NCI-H2196 (cell line): ENCODE measurements around the gene SKA1.
"Not testable (repeated sequence)": the region's sequence is repeated elsewhere in the genome, so short reads cannot be mapped to it uniquely, and the experiment has no call there.

Experiments used
- DNase-seq: peaks from one replicate; lab custom pipeline; 2025; ENCODE audit not compliant: unreplicated experiment; lab: John Stamatoyannopoulos, UW

Gene SKA1

DNA sequence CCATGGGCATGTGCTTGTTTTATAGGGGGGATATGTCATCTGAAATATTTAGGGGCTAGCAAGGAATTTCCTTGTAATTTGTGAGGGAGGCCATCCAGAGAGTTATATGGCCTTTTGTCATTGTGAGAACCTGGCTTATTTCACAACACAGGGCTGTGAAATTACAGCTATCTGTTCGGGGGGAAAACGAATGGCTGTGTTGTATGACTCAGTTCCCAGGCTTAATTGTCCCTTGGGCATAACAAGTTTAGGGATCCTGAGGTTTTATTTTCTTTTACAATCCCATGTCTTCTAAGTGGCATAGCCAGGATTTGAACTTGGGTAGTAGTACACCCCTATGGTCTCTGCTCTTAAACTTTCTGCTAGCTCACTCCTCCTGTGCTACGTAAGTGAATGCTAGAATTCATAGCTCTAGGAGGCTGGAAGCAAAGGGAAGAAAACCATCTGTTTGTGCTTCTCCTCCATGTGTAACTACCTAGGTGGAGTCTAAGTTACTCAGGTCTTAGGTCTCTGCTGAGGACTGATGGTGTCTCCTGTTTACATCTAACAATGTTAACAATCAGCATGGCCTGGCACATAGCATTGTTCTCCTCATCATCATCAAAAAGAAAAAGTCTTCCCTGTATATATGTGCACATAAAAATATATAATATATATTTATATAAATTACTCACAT, 53.8 kb downstream of the SKA1 start:
- DNase-seq = no peak

DNA sequence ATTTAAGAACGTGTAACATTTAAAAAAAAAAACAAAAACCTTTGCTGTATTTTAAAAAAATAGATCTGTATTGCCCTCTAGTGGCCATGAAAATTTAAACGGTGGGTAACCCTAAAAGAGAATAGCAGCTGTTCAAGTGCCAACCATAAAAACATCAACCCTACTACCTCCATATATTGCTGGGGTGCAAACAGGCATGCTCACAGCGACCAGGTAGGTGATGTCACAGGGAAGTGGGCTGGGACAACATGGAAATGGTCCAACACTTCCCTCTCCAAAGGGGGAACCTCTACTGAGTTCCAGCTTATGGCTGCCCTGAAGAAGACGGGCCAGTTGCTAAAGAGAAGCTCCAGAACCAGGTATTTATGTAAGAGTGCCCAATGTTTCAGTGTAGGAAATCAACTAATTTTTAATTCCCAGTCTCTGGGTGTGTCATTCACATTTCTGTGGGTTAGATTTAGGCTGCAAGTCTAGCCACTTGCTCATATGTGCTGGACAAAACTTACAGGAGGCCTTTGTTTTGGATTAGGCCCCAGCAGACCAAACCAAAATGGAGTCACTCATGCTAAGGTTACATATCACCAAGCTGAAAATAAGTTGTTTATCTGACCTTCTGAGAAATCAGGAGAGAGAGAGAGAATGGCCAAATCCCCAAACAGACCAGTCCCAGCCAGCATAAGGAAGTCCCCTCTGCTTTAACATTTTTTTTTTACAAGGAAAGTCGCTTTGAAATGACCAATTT, 54.5 kb downstream of the SKA1 start:
- DNase-seq = peak; percentile 51

DNA sequence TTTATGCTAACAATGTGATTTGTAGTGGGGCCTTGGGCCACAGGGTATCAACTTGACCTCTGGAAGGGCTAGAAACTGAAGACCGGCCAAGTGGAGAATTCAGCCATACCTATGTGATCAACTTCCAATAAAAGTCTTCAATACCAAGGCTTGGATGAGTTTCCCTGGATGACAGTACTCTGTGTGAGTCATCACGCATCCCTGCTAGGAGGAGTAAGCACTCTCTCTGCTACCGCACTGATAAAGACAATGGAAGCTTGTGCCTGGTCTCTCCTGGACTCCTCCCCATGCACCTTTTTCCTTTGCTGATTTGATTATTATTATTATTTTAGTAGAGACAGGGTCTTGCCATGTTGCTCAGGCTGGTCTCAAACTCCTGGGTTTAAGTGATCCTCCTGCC, 58.1 kb downstream of the SKA1 start:
- DNase-seq = no peak

DNA sequence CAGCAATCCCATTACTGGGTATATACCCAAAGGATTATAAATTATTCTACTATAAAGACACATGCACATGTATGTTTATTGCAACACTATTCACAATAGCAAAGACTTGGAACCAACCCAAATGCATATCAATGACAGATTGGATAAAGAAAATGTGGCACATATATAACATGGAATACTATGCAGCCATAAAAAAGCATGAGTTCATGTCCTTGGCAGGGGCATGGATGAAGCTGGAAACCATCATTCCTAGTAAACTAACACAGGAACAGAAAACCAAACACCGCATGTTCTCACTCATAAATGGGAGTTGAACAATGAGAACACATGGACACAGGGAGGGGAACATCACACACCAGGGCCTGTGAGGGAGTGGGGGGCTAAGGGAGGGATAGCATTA, 61.9 kb downstream of the SKA1 start:
- DNase-seq = not testable (repeated sequence)

DNA sequence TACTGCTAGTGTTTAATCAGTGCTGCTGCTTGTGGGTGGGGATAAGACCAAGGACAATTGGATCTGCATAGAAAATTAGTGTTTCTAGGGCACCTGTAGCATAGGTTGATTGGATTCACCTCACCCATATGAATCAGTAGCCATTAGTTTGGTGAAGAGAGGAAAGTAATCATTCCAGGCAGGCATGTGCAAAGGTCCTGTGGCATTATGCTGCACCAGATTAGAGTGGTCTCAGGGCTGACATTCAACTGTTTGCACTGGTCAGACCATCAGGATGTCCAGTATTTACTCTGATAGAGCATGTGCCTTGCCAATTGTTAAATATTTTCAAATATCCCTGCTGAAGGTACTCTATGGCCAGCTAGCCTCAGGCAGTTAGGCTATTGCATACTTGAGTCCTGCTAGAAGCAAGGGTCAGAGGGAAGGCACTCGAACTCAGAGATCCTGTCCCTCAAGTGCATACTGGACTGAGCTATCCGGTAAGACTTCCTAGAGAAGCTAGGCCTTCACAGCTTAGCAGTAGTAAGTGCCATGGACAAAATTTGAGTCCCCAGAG, 64.7 kb downstream of the SKA1 start:
- DNase-seq = no peak

DNA sequence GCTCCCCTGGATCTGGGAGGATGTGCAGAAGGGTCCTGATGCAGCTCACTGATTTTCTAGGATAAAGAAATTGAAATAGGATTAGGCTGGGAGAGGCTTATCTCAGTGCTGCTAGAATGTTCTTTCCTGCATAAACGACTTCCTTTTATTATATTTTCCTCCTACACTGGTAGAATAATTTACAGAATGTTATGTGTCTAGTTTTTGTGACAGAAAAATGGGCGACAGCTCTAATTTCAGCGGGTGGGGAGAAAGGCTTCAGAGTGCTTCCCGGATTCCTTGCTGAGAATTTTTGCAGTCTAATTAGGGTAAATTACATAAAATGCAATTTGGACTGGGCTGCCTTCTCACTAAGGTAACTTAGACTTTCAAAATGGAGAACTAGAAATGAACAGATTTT, 66.2 kb downstream of the SKA1 start:
- no peak for DNase-seq

DNA sequence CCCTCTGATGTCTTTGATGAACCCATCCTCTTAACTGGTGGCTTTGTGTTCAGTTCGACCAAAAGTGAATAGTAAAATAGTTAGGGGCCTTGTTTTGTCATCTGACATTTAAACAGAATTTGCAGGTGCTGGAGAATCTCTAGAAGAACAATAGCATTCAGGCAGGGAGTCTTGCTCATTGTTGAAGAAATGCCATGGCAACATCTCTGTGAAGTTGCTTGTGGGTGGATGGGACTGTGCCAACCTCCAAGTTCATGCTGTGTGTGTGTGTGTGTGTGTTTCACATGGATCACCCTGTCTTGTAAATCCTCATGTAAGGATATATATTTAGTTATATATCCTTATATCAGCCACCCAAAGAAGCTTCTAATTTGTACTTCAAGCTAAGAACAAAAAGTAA, 66.7 kb downstream of the SKA1 start:
- no peak for DNase-seq
